Measurements from ENCODE around the gene PDLIM4.
A peak's percentile ranks its signal among the peaks of the same experiment; 100 is the strongest.

PDLIM4 gene, protein sequence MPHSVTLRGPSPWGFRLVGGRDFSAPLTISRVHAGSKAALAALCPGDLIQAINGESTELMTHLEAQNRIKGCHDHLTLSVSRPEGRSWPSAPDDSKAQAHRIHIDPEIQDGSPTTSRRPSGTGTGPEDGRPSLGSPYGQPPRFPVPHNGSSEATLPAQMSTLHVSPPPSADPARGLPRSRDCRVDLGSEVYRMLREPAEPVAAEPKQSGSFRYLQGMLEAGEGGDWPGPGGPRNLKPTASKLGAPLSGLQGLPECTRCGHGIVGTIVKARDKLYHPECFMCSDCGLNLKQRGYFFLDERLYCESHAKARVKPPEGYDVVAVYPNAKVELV

DNA sequence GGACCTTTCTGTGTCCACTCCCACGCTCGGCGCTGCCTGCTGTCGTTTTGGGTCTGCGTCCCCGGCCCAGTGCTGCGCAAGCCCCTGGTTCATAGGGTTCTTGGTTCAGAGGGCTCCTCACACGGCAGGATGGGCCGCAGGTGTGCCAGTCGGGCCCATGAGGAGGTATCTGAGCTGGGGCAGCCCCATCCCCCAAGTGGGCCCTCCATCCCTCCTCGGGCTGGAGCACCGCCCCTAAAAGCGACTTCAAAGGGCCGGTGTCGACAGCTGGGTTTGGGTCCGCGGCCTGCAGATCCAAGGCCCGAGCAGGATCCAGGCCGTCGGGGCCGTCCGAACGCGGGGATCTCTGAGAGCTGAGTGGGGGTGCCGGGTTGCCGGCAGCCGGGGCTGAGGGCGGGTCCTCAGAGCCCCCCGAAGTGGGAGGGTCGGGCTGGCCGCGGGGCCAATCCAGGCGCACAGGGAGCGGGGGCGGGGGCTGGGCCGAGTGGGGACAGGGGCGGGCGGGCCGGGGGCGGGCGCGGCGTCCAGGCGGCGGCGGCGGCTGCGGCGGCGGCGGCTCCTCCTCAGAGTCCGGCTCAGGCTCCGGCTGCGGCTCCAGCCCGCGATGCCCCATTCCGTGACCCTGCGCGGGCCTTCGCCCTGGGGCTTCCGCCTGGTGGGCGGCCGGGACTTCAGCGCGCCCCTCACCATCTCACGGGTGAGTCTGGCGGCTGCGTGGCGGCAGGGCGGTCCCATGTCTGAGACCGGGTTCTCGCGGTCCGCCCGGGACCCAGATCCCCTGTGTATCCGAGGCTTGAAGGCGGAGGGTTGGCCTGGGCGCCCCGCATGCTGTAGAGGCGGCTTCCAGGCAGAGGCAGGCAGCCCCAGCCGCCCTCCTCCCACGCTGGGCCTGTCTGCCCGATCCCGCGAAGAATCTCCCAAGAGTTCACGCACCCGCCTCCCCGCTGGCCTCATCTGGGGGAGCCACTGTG lies at the start of gene PDLIM4:
PDLIM4 (plus strand) TSS at position 566 of the 971 bp plus-strand sequence; CDS start at position 605, 39 bp downstream.
- DNase-seq, result no peak

- DNase-seq, result no peak
Measured at GRCh38 chr5:132207778-132208177, 49.7 kb upstream of the PDLIM4 start.

GRCh38 chr5:132209131-132209530 lies 48.4 kb upstream of the PDLIM4 start:
- DNase-seq, result no peak

DNA sequence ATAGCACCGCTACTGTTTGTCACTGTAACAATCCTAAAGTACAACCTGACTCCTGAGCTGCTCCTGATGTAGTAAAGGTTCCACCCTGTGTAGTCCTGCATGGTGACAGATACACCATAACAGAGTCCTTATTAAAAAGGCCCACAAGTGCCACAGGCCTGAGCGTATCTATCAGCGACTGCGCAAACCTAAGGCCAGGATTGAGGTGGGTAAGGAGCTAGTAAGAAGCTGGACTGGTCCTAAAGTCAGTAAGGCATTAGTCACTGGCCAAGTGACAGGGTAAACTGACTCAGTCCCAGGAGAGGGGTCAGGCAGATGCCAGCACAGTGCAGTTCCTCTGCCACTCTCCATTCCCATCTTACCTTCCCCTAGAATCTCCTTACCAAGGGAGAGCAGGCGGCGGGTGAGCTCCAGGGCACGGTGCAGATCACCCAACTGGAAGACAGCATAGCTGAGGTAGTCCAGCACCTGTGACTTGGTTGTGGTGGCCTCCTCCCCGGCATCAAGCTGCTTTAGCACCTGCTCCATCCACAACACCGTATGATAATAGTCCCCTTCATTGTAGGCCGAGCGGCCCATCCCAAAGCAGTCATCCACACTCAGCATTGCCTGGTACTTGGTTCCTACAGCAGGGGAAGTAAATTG lies 47.5 kb upstream of the PDLIM4 start:
- no peak for DNase-seq

DNA sequence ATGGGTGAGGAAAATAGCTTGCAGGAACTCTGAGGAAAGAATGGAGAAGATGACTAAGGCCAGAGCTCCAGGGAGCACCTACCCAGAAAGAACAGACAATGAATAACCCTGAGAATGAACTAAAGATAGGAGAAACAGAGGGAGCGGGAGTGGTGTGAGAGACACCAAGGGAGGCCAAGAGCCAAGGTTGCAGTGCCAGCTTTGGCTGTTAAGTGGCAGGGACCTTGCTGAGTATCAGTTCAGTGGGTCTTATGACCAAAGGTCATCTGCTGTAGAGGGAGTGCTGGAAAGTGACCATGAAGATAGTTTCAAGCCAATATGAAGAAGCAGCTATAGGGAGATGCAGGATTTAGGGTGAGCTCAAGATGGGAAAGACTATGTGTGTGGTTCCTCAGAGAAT lies 46.6 kb upstream of the PDLIM4 start:
- no peak for DNase-seq

DNA sequence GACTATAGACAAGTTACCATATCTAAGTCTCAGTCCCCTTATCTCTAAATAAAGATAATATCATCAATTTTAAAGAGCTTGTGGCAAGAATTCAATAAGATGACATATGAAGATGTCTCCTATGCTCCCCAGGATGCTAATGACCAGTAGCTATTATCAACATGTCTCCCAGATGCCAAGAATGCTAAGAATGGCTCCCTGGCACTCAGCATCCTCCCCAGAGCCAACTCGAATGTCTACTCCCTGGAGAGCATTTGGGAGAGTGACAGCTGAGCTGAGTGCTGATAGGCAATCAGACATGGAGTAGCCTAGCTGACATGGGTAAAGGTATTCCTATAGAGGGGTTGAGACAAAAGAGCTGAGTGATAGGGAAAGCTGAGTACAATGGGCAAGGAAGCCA lies 45.7 kb upstream of the PDLIM4 start:
- no peak for DNase-seq

DNA sequence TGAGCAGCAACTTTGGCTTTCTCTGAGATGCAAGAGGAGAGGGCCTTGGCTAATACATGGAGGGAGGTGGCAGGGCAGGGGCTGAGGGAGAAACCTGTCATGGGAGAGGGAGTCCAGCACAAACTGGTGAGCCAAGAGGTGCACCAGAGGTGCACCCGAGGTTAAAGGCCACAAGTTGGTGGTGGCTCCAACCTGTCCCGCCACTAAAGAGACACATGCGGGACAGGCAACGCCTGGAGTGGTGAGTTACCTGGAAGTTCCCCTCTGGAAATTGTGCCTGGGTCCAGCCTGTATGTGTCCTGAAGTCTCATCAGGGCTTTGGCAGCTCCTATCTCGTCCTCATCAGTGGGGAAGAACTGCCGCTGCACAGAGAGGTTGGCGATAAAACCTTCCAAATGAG lies 43.8 kb upstream of the PDLIM4 start:
- no peak for DNase-seq

GRCh38 chr5:132214491-132214890 lies 43.0 kb upstream of the PDLIM4 start:
- no peak for DNase-seq

- DNase-seq, result no peak
Measured at GRCh38 chr5:132215329-132215728, 42.2 kb upstream of the PDLIM4 start.

DNA sequence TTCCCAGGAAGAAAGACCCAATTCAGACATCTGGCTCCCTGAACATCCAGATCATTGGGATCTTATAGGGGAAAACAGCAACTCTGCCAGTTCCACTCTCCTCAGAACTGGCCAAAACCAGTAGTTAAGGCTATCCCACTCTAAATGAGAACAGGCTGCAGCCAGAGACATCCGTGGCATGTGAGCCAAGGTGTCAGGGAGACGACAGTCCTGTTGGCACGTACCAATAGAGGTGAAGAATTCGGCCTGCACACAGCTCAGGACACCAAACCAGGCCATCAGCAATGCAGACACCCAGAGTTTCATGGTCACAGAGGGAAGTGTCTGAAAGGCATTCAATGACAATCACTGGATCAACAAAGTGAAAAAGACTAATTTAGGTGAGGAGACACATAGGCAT lies 39.2 kb upstream of the PDLIM4 start:
- no peak for DNase-seq

DNA sequence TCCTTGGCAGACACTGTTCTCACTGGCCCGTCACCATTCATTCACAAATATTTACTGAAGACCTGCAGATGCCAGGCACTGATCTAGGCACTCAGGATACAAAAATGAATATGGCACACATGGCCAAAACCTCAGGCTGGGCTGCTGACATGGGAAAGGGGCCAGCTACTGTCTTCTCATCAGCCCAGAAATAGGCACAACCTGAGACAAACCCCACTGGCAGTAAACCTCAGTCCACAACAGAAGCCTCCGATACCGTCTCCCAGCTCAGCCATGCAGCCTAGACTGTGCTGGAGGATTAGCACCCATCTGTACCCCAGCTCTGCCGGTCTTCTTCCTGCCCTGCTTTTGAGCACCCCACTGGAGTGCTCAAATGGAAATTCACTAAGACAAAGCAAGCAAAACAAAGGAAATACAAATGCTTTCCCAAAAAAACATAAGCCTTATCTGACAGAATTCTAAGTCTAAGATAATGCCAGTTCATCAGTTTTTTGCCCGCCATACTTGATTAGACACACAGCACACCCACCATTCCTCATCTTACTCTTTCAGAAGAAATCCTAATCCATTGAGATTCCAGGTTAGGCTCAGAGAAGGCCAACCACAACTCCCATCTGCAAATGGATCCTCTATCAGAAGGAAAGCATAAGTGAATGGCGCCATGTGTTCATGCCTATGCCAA lies 38.1 kb upstream of the PDLIM4 start:
- DNase-seq, result no peak

GRCh38 chr5:132219981-132220380 lies 37.5 kb upstream of the PDLIM4 start:
- DNase-seq, result no peak

GRCh38 chr5:132220491-132220890 lies 37.0 kb upstream of the PDLIM4 start:
- DNase-seq, result no peak

GRCh38 chr5:132221781-132222648 lies 35.5 kb upstream of the PDLIM4 start:
- no peak for DNase-seq

DNA sequence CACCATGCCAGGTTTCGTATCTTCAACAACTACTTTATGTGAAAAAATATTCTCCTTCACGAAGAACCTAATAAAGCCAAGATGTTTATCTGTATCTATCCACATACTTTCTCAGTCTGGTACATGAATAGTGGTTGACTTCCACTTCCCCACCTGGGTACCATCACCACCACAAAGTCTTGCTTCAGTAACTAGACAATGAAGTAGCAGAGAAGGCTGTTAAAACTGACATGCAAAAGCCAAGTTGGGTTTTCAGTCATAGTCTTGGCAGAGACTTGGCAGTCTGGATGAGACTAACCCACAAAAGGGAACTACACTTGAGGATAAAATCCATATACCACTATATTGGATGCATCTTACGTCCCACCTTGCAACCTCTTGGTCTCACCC lies 34.9 kb upstream of the PDLIM4 start:
- DNase-seq, result no peak

DNA sequence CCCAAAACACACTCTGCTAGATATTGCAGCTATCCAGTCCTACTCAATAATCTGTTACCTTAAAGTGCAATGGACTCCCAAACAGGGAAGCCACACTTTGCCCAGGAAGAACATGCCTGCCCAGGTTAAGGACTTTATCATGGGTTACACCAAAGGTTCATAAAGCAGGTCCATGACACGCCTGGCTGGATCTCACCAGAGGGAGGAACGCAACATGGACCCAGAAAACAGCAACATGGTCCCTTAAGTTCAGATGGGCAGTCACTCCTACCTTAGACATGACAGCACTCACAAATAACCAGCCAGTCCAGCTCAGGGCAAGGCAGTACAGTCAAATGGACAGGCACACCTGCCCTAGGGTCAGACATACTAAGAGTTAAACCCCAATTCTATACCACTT lies 33.6 kb upstream of the PDLIM4 start:
- DNase-seq, result no peak

DNA sequence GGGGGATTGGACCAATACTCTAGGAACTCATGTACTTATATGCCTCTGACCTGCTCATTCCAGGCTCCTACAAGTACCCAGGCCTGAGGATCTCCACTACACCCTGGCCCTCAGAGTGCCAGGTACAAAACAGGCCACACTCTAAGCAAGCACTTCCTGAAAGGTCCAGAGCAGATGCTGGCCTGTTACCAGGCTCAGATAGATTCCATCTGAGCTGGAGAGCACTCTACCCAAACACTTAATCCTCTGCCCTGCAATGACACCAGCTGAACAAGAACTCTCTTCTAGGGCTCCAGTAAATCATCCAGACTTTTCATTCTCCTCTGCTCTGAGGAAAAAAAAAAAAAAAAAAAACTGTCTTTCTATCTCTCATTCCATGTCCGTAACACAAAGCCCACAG lies 32.8 kb upstream of the PDLIM4 start:
- no peak for DNase-seq

DNA sequence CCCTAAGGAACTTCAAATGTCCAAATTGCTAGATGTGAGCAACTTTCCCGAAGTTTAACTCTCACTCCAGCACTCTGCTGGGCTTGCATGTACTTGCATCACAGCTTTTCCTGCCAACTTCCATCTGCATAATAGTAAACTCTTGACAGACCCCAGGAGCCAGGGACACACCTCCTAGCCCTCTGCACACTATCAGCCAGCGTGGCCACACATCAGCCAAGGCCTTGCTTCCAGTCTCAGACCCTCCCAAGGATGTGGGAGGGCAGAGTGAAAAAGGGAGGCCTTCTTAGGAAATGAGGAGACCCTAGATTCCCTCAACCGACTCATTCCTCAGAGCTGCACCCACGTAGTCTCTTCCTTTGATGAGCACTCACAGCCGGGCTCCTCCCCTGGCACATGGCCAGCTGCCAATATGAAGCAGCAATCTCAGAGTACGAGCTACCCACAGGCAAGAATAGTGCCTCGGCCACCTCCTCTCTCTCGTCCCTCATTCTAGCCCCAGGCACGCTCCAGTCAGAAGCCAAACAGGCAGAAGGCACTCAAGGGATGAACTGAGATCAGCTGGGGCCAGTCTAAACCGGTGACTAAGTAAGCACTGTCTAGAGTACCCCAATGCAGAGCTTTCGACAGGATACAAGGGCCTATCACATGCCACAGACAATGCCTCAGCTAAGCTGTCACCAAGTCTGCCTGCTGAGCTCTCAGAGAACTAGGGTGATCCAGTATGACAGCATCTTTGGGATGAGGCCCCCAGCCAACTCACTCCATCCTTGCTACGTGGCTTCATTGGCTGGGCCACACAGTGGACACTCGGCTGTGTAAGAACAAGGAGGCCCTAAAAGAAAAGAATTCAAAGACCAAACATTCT lies 32.1 kb upstream of the PDLIM4 start:
- peak; percentile 40 for DNase-seq

DNA sequence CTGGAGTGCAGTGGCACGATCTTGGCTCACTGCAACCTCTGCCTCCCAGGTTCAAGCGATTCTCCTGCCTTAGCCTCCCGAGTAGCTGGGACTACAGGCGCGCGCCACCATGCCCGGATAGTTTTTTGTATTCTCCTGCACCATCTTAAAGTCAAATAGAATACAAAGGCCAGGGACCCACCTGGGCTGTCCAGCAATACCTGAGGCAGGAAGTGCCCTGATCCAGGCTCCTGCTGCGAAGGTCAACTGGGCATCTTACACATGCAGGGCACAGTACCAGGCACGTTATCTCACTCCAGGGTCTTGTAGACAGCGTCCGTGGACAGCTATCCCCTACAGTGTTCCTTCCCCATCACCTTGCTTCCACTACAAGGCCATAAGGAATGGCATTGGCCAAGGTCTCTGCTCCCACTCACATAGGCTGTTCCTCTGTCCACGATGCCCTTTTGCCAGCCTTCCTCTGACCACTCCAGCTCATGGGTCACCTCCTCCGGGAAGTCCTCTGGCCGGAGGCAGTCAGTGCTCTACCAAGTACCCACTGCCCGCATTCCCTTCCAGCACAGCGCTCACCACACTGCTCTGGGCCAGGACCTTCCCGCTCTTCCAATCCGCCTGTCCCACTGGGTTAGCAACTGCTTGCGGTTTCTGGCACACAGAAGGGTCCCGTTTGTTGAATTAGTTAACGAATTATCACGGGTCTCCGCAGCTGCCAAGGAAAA lies 30.8 kb upstream of the PDLIM4 start:
- DNase-seq, result no peak

- no peak for DNase-seq
Measured at GRCh38 chr5:132227235-132227484, 30.3 kb upstream of the PDLIM4 start.

All from NCI-H1105 treated with DMSO at 0.1 percent for 48 hours (cell line).